ENCODE measurements around the gene IFITM5. TPM values are rescaled to one million over a fixed set of nuclear protein-coding genes. Genes with fewer than 3 reads are reported as not detected.

The IFITM5 gene
- polyA plus RNA-seq, 3 donors = not detected

DNA sequence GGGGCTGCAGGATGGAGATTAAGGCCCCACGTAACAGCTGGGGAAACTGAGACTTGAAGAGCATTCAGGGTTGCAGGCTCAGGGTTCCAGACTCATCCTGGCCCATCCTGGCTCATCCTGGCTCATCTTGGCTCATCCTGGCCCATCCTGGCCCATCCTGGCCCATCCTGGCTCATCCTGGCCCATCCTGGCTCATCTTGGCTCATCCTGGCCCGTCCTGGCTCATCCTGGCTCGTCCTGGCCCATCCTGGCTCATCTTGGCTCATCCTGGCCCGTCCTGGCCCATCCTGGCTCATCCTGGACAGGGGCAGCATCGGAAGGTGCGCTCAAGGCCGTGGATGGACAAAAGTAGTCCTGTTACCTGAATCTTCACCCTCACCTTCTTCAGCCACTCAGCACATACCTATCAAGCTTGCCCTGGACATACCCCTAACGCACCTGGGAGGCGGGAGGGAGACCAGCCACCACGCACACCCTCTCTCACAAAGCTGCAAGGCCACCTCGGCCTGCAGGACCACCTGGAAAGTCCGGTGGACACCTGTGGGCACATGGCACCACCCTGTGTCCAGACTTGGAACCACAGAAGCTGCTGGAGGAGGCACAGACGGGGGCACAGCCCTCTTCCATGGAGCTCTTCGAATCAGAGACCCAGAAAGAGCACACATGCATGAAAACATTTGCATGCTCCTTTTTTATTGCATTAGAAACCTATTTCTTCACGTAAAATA lies 41.4 kb downstream of the IFITM5 start:
- H3K4me1 ChIP-seq (ENCODE audit: control insufficient read depth in 1 of 2, insufficient read depth in 2 of 2, low read length in 2 of 2) = no peaks in the 10 kb centered on the region
- Mint-ChIP-seq H3K36me3 (peaks cover 11% of the 10 kb centered on the region in 2 donors), H3K27me3 (ENCODE audit: low read depth in 3 of 3) (peaks cover 0 to 6% (median 4%) of the 10 kb centered on the region in 3 donors), H3K4me1 (peaks cover 7% of the 10 kb centered on the region), H3K4me3 (peak overlapping the region in 1 of 2 donors; percentile 32), H3K9me3 (peaks cover 0 to 3% (median 0%) of the 10 kb centered on the region in 7 donors), H3K27ac (peak overlapping the region in 1 of 7 donors; percentile 61)
- no peak overlapping the region for H3K4me3 ChIP-seq (replicated peaks in 1 of 3; ENCODE audit: low read depth in 2 of 3, low read length in 3 of 3)
- no peaks in the 10 kb centered on the region for H3K27me3 ChIP-seq (ENCODE audit: control insufficient read depth in 2 of 2, insufficient read depth in 2 of 2, low read length in 2 of 2)
- no peak overlapping the region for H3K4me2 ChIP-seq (replicated peaks; ENCODE audit: extremely low read depth, low read length, poor library complexity, severe bottlenecking)
- H2AFZ ChIP-seq (ENCODE audit: insufficient read depth, low read depth, low read length, poor library complexity, severe bottlenecking) = no peak overlapping the region
- no peak for DNase-seq
- intact Hi-C loops (cut with micrococcal nuclease) = no loop called here
- no peaks in the 10 kb centered on the region for H3K79me2 ChIP-seq (ENCODE audit: insufficient read depth, low read length)
- peaks cover 9 to 10% of the 10 kb centered on the region in 2 donors for H3K36me3 ChIP-seq (replicated peaks in 1 of 2; ENCODE audit: control insufficient read depth in 1 of 2, insufficient read depth in 2 of 2, low read length in 2 of 2)
- WGBS (ENCODE audit: insufficient coverage) = 95% methylated on average over 13 of the region's 15 CpGs
- H3K9ac ChIP-seq (ENCODE audit: insufficient read depth, low read length, poor library complexity, severe bottlenecking) = no peak overlapping the region
- no peaks in the 10 kb centered on the region for H4K20me1 ChIP-seq (ENCODE audit: insufficient read depth, low read length)
- H3K27ac ChIP-seq (ENCODE audit: low read depth in 1 of 2, low read length in 2 of 2) = no peak overlapping the region
- H3K9me3 ChIP-seq (replicated peaks in 1 of 2; ENCODE audit: control insufficient read depth in 1 of 2, insufficient read depth in 1 of 2, low read length in 2 of 2) = no peaks in the 10 kb centered on the region
- TF ChIP-seq, protein P1, sequence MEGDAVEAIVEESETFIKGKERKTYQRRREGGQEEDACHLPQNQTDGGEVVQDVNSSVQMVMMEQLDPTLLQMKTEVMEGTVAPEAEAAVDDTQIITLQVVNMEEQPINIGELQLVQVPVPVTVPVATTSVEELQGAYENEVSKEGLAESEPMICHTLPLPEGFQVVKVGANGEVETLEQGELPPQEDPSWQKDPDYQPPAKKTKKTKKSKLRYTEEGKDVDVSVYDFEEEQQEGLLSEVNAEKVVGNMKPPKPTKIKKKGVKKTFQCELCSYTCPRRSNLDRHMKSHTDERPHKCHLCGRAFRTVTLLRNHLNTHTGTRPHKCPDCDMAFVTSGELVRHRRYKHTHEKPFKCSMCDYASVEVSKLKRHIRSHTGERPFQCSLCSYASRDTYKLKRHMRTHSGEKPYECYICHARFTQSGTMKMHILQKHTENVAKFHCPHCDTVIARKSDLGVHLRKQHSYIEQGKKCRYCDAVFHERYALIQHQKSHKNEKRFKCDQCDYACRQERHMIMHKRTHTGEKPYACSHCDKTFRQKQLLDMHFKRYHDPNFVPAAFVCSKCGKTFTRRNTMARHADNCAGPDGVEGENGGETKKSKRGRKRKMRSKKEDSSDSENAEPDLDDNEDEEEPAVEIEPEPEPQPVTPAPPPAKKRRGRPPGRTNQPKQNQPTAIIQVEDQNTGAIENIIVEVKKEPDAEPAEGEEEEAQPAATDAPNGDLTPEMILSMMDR (IDR thresholded peaks at IDR 0.05) = no peak

DNA sequence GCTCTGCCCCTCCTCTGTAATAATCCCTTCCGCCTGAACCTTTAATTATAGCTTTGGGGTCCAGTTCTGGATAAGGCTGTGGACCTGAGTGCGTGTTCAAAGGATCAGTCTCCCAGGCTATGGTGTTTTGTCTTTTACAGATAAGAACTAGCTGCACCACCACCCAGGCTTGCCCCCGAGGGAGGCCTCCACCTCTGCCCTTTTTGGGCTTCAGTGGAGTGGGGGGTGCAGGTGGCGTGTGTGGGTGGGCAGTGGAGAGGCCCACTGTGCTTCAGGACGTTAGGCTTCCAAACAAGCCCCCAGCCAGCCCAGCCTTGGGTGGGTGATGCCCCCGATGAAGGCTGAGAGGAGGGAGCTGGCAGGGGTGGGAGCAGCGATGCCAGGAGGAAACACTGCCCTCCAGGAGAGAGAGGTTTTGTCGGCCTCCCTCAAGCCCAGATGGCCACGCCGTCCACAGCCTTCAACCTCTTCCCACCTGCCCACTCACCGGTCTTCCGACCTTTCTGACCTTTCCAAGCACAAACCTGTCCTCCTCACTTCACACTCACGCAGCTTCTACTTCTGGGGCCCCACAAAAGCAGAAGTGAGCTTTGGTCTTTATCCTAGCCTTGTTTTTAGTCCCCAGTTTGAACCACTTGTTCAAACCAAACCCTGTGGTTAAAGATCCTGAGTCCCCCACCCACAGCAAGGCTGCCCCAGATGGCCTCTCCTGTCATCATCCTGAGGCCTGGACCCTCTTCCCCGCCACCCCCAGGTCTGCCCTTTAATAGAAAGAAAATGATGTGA lies 42.2 kb downstream of the IFITM5 start:
- Histone ChIP-seq H3K36me3 (replicated peaks in 1 of 2; ENCODE audit: control insufficient read depth in 1 of 2, insufficient read depth in 2 of 2, low read length in 2 of 2) (peaks cover 16 to 18% of the 10 kb centered on the region in 2 donors), H3K27me3 (ENCODE audit: control insufficient read depth in 2 of 2, insufficient read depth in 2 of 2, low read length in 2 of 2) (no peaks in the 10 kb centered on the region), H3K79me2 (ENCODE audit: insufficient read depth, low read length) (no peaks in the 10 kb centered on the region), H3K27ac (ENCODE audit: low read depth in 1 of 2, low read length in 2 of 2) (no peak overlapping the region), H4K20me1 (ENCODE audit: insufficient read depth, low read length) (no peaks in the 10 kb centered on the region), H3K4me2 (replicated peaks; ENCODE audit: extremely low read depth, low read length, poor library complexity, severe bottlenecking) (no peak overlapping the region), H3K4me3 (replicated peaks in 1 of 3; ENCODE audit: low read depth in 2 of 3, low read length in 3 of 3) (no peak overlapping the region), H2AFZ (ENCODE audit: insufficient read depth, low read depth, low read length, poor library complexity, severe bottlenecking) (no peak overlapping the region), H3K9ac (ENCODE audit: insufficient read depth, low read length, poor library complexity, severe bottlenecking) (no peak overlapping the region), H3K9me3 (replicated peaks in 1 of 2; ENCODE audit: control insufficient read depth in 1 of 2, insufficient read depth in 1 of 2, low read length in 2 of 2) (no peaks in the 10 kb centered on the region), H3K4me1 (ENCODE audit: control insufficient read depth in 1 of 2, insufficient read depth in 2 of 2, low read length in 2 of 2) (no peaks in the 10 kb centered on the region)
- Mint-ChIP-seq H3K9me3 (peaks cover 0 to 3% (median 0%) of the 10 kb centered on the region in 7 donors), H3K4me3 (no peak overlapping the region), H3K27ac (no peak overlapping the region), H3K36me3 (peaks cover 19% of the 10 kb centered on the region in 2 donors), H3K4me1 (peaks cover 7% of the 10 kb centered on the region), H3K27me3 (ENCODE audit: low read depth in 3 of 3) (peaks cover 0 to 6% (median 4%) of the 10 kb centered on the region in 3 donors)
- intact Hi-C loops (cut with micrococcal nuclease) = no loop called here
- no peak for DNase-seq
- WGBS (ENCODE audit: insufficient coverage) = 58% methylated on average over 8 of the region's 14 CpGs
- TF ChIP-seq, protein P1 (IDR thresholded peaks at IDR 0.05) = no peak
